Measurements from ENCODE around the gene C19orf81.

- TF ChIP-seq FOXJ3 (CRISPR knock-in tag; IDR thresholded peaks at IDR 0.05; ENCODE audit: borderline replicate concordance) (no peak), MED1 (CRISPR knock-in tag; IDR thresholded peaks at IDR 0.05) (no peak), ZNF704 (CRISPR knock-in tag; IDR thresholded peaks at IDR 0.05; ENCODE audit: borderline replicate concordance) (no peak), POLR2A (IDR thresholded peaks at IDR 0.05; ENCODE audit: insufficient read depth in 1 of 2, low read depth in 2 of 2, low read length in 2 of 2) (no peak), POLR2AphosphoS5 (IDR thresholded peaks at IDR 0.05; ENCODE audit: low read depth, low read length) (no peak), FOXC1 (CRISPR knock-in tag; IDR thresholded peaks at IDR 0.05; ENCODE audit: borderline replicate concordance) (no peak), E2F2 (CRISPR knock-in tag; IDR thresholded peaks at IDR 0.05; ENCODE audit: borderline replicate concordance) (no peak), JUND (CRISPR knock-in tag; IDR thresholded peaks at IDR 0.05) (no peak)
These were observed 44.1 kb downstream of the C19orf81 start for GRCh38 chr19:50693064-50693975.

Measured in HepG2 (cell line).